ENCODE measurements around the gene ACOX1.

- TF ChIP-seq CTCF (conservative IDR thresholded peaks at IDR 0.05; ENCODE audit: low read length) = no peak
- no peak for TF ChIP-seq EZH2phosphoT487 (IDR thresholded peaks at IDR 0.05; ENCODE audit: borderline replicate concordance)
These were observed 34.5 kb upstream of the ACOX1 start for GRCh38 chr17:76013377-76013932.
